Stimulated activated CD8-positive, alpha-beta memory T cell treated with anti-CD3 and anti-CD28 coated beads, Interleukin-7, amount 100 ng/mL, for 4 hours (primary cell): Measurements from ENCODE around the gene CD48.
A peak's percentile ranks its signal among the peaks of the same experiment; 100 is the strongest.
"Not testable (repeated sequence)": the region's sequence is repeated elsewhere in the genome, so short reads cannot be mapped to it uniquely, and the experiment has no call there.

Source experiments
- DNase-seq, 2 donors: peaks; one replicate each; pipeline ENCODE4 v3.0.0-alpha.2; 2020; ENCODE audit warnings: low read depth in 2 of 2

The CD48 gene

GRCh38 chr1:160652924-160653619 lies 58.5 kb downstream of the CD48 start:
- no peak for DNase-seq

GRCh38 chr1:160652065-160652641 lies 59.5 kb downstream of the CD48 start:
- DNase-seq, result not testable (repeated sequence)

GRCh38 chr1:160651433-160652064 lies 60.1 kb downstream of the CD48 start:
- DNase-seq, result no peak

- DNase-seq, result no peak
These were observed 64.3 kb downstream of the CD48 start for GRCh38 chr1:160647329-160647720.

- peak in 1 of 2 donors; percentile 16 for DNase-seq
These were observed 64.8 kb downstream of the CD48 start, which contains the start of gene SLAMF1 for GRCh38 chr1:160646711-160647328. Gene SLAMF1, minus strand, starts transcription at chr1:160647044. Its CDS starts 99 bp downstream, at chr1:160646945.

GRCh38 chr1:160646180-160646579 lies 65.4 kb downstream of the CD48 start:
- no peak for DNase-seq

GRCh38 chr1:160645386-160646130 lies 66.1 kb downstream of the CD48 start:
- DNase-seq, result no peak

- DNase-seq, result no peak
These were observed 67.2 kb downstream of the CD48 start for GRCh38 chr1:160644399-160644798.

GRCh38 chr1:160643138-160643537 lies 68.5 kb downstream of the CD48 start:
- no peak for DNase-seq

GRCh38 chr1:160642281-160642644 lies 69.4 kb downstream of the CD48 start:
- no peak for DNase-seq

- DNase-seq, result peak; percentile 45 to 52
These were observed 70.0 kb downstream of the CD48 start for GRCh38 chr1:160641323-160642280.

GRCh38 chr1:160640359-160641123 lies 71.1 kb downstream of the CD48 start:
- DNase-seq, result no peak

GRCh38 chr1:160639652-160640051 lies 72.0 kb downstream of the CD48 start:
- no peak for DNase-seq

- no peak for DNase-seq
These were observed 72.7 kb downstream of the CD48 start for GRCh38 chr1:160638926-160639325.

GRCh38 chr1:160638540-160638857 lies 73.1 kb downstream of the CD48 start:
- DNase-seq, result no peak

- DNase-seq, result peak in 1 of 2 donors; percentile 47
These were observed 73.6 kb downstream of the CD48 start for GRCh38 chr1:160637821-160638539.

GRCh38 chr1:160637065-160637464 lies 74.6 kb downstream of the CD48 start:
- DNase-seq, result no peak

- DNase-seq, result no peak
These were observed 75.1 kb downstream of the CD48 start for GRCh38 chr1:160636547-160636946.

GRCh38 chr1:160636076-160636475 lies 75.5 kb downstream of the CD48 start:
- no peak for DNase-seq
